GM12872 (cell line): ENCODE measurements around the gene PEX14.

Experiments
- TF ChIP-seq, protein P1 (sequence below): IDR thresholded peaks from 3 replicates; pipeline ENCODE4 v1.5.1; 2011; ENCODE audit warnings: low read depth, mild to moderate bottlenecking, low read length, moderate library complexity; ENCODE audit not compliant: insufficient read depth

PEX14 gene

DNA sequence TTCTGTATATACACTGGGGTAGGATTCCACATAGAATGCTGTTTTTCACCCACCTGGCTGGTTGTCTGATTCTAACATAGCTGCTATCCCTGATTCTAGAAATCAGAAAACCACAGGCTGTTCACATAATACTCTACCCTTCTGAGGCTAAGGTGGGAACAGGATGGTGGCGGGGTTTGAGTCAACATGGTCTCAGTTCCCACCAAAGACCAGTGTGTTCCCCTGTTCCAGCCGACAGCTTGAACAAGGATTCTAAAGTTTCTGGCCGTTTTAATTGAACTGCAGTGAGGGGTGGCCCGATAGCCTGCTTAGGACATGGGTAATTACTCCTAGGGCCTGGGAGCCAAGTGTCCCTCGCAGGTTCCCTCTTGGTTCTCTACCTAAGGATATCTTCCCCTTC lies 38.4 kb downstream of the PEX14 start:
- TF ChIP-seq, protein P1, sequence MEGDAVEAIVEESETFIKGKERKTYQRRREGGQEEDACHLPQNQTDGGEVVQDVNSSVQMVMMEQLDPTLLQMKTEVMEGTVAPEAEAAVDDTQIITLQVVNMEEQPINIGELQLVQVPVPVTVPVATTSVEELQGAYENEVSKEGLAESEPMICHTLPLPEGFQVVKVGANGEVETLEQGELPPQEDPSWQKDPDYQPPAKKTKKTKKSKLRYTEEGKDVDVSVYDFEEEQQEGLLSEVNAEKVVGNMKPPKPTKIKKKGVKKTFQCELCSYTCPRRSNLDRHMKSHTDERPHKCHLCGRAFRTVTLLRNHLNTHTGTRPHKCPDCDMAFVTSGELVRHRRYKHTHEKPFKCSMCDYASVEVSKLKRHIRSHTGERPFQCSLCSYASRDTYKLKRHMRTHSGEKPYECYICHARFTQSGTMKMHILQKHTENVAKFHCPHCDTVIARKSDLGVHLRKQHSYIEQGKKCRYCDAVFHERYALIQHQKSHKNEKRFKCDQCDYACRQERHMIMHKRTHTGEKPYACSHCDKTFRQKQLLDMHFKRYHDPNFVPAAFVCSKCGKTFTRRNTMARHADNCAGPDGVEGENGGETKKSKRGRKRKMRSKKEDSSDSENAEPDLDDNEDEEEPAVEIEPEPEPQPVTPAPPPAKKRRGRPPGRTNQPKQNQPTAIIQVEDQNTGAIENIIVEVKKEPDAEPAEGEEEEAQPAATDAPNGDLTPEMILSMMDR = no peak

DNA sequence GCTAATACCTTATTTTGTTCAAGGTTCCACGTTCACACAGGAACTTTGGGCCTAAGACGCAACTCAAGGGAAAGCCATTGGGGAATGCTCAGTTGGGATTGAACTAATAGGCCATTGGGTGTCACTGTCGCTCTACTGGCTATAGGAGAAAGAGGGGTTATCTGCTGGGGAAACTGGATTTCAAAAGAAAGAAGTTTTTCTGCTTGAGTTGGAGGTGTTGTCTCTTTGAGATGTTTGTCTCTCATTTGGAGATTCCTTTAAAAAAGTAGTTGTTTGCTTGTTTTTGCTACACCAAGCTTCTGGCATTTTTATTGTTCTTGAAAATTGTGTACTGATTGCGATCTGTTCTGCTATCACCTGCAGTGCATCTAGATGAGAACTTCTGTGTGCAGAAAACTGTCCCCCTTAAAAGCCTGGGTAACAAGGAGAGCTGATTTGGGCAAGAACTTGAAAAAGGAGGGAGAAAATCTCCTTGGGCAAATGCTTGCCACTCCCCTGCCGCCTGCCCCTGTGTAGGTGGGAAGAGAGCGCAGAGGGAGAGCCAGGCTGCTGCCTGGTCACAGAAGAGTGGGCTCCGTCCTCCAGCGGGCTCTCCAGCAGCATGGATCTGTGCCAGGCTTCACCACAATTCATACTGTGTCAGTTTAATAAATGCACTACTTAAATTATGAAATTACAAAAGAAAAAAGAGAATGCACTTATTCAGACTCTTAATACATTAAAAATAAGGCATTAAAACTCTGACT lies 39.9 kb downstream of the PEX14 start:
- TF ChIP-seq, protein P1 = peak; percentile 47

DNA sequence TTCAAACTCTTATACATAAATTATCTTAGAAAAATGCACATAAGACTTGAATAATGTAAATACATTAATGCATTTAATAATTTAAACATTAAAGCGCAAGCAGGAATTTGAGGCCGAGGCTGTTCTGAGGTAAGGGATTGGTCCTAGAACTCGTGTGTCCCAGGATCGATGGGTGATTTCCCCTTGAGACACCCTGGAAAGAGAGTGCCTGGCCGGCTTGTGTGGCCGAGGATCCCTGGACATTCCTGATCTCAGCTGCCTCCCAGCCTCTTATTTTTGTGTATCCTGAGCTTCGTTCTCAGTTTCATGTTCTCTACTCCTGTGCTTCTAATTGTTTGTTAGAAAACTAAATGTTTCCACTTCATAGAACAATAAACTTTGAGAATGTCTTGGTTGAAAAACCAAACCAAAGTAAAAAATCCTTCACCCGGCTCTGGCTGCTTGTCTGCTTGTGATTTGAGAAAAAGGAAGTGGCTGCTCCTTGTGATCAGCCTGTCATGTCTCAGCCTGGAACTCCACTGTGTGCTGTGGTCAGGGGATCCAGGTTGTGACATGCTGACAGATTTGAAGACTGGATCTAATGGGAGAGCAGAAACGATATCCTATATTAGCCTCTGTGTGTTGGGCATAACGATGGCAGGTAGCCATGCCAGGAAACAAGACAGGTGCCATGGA lies 40.7 kb downstream of the PEX14 start:
- TF ChIP-seq, protein P1 = no peak

DNA sequence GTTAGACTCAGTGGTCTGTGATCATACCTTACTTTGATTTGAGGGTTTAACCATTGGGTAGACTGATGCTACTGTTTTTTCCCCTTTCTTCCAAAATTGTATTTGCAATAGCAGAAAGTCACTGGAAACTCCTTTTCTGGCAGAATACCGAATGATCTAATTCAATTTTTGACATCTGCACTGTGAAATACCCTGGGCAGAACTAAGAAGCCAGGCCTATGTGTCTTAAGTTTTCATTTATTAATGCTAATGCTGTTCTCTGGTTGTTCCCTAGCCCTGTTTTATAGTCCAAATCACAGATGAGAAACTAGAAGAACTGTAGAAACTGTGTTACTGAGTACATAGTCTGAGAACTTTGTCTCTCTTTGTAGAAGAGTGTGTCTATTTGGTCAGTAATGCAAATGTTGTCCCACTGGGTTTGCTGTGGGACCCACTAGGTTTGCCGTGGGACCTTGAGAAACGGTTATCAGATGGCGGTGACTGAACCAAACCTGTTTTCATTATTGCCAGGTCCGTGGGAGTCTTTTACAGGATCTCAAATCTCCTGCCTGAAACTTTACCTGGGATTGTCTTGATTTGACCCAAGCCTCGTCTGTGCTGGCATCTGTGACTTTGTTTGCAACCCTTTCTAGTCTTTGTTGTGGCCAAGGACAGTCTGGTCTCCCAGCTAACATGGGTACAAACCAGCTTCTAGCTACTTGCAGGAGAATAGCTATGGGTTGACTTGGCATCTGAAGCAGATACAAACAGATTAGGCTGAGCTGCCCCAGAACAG lies 41.4 kb downstream of the PEX14 start:
- TF ChIP-seq, protein P1 = no peak

DNA sequence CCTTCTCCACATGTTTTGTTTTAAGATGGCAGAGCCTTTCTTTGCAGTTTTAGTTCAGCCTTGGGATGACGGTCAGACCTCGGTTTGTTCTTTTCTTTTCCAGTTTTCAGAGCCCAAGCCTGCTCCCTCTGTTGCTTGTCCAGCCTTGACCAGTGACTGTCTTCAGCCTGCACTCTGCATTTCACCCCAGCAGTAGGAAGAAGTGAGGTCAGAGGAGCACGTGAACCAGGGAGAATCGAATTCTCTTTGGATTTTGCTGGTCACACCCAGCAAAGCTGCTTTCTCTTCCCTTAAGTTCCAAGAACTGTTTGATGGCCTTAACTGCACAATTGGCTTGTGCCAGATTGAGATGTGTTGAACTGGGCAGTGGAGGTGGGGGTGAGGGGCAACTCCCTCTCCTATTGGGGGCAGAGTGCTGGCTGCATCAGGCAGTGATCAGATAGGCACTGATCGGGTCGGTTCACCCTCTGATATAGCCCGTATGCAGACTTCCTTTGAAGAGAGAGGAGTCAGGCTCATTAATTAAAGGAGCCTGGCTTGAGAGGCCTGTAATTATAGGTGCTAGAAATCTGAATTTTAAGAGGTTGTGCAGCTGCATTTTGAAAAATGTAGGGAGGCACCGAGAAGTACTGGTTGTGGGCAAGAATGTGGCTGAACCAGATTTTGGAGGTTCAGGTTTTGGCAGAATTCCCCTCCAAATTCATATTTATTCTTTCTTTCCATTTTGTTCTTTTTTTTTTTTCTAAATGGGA lies 42.4 kb downstream of the PEX14 start:
- TF ChIP-seq, protein P1 = no peak

DNA sequence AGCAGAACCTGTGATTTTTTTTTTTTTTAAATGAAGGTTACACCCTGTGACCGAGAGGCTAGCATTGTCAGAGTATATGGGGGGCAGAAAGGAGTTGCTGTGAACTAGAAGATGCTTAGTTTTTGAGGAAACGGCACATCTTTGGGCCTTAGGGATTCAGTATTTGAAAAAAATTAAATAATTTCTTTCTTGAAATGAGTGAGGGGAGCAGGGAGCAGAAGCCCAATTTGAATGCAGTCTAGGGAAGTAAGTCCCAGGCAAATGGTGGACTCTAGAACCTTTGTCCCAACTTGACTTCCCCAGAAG lies 42.9 kb downstream of the PEX14 start:
- TF ChIP-seq, protein P1 = no peak

DNA sequence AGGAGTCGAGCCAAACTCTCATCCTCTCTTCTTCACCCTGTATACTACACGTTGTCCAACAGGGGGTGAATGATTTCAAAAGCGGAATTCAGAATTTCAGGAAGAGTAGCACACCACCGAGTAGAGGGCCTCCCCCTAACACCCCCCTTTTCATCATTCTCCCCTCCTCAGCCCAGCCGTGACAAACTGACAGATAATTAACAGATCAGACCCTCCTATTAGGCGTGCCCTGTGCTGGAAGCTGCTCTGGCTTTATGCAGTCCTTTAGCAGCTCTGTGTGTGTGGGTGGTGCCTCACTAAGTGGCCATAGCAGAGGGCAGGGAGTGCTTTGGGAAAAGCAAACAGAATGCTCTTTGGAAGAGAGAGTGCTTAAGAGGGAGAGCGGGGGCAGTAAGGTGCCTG lies 44.3 kb downstream of the PEX14 start:
- TF ChIP-seq, protein P1 = no peak
